Mesenchymal stem cell (in vitro differentiated cells and primary cell): ENCODE measurements around the gene ALK.
A peak's percentile ranks its signal among the peaks of the same experiment; 100 is the strongest.

Experiments used
- DNase-seq: peaks from one replicate; pipeline ENCODE4 v3.0.0-alpha.2; 2013
- H2AFZ ChIP-seq: one replicate; pipeline ENCODE4 v1.6.1; 2013; ENCODE audit warnings: low read depth, mild to moderate bottlenecking, control low read depth, inconsistent platforms, low read length, moderate library complexity
- H2AK5ac ChIP-seq: 2 replicates; pipeline ENCODE4 v1.6.1; 2013; ENCODE audit warnings: low read length, moderate library complexity, mild to moderate bottlenecking, inconsistent platforms; ENCODE audit not compliant: severe bottlenecking
- H2BK120ac ChIP-seq: one replicate; pipeline ENCODE4 v1.6.1; 2013; ENCODE audit warnings: low read depth, mild to moderate bottlenecking, inconsistent platforms, low read length, moderate library complexity
- H2BK12ac ChIP-seq, 2 experiments: one replicate each; pipeline ENCODE4 v1.6.1; 2013; ENCODE audit warnings: inconsistent platforms in 2 of 2, low read length in 2 of 2, mild to moderate bottlenecking in 2 of 2, moderate library complexity in 2 of 2, control low read depth in 1 of 2
- H2BK15ac ChIP-seq: one replicate; pipeline ENCODE4 v1.6.1; 2013; ENCODE audit warnings: mild to moderate bottlenecking, low read depth, inconsistent platforms; ENCODE audit not compliant: poor library complexity, severe bottlenecking
- H2BK5ac ChIP-seq: 2 replicates; pipeline ENCODE4 v1.6.1; 2013; ENCODE audit warnings: low read depth, mild to moderate bottlenecking, low read length, control low read depth, inconsistent platforms; ENCODE audit not compliant: poor library complexity, severe bottlenecking
- H3K14ac ChIP-seq, 2 experiments: one replicate each; pipeline ENCODE4 v1.6.1; 2013; ENCODE audit warnings: inconsistent platforms in 2 of 2, low read length in 2 of 2, control low read depth in 1 of 2, mild to moderate bottlenecking in 1 of 2, moderate library complexity in 1 of 2
- H3K18ac ChIP-seq, 2 experiments: one replicate each; pipeline ENCODE4 v1.6.1; 2013; ENCODE audit warnings: inconsistent platforms in 2 of 2, low read length in 2 of 2, control low read depth in 1 of 2, low read depth in 1 of 2, mild to moderate bottlenecking in 1 of 2
- H3K23ac ChIP-seq, 2 experiments: one replicate each; pipeline ENCODE4 v1.6.1; 2013; ENCODE audit warnings: inconsistent platforms in 2 of 2, low read length in 2 of 2, mild to moderate bottlenecking in 2 of 2, moderate library complexity in 2 of 2, control low read depth in 1 of 2
- H3K27ac ChIP-seq: 2 replicates; pipeline ENCODE4 v1.5.1; 2013; ENCODE audit warnings: mild to moderate bottlenecking, moderate library complexity, low read length, control low read depth, inconsistent platforms; ENCODE audit not compliant: poor library complexity, severe bottlenecking
- H3K27me3 ChIP-seq, 2 experiments: 2 replicates each; pipeline versions ENCODE4 v1.6.1 to v1.7.0; 2013; ENCODE audit warnings: low read length in 2 of 2, mild to moderate bottlenecking in 2 of 2, moderate library complexity in 2 of 2, control low read depth in 1 of 2, inconsistent platforms in 1 of 2; ENCODE audit not compliant: control insufficient read depth in 1 of 2, insufficient read depth in 1 of 2
- H3K36me3 ChIP-seq, 2 experiments: 2 replicates each; pipeline versions ENCODE4 v1.6.1 to v1.7.0; 2013; ENCODE audit warnings: low read length in 2 of 2, control low read depth in 1 of 2, inconsistent platforms in 1 of 2, low read depth in 1 of 2, mild to moderate bottlenecking in 1 of 2; ENCODE audit not compliant: insufficient read depth in 2 of 2, control insufficient read depth in 1 of 2
- H3K4ac ChIP-seq, 2 experiments: one replicate each; pipeline ENCODE4 v1.6.1; 2013; ENCODE audit warnings: inconsistent platforms in 2 of 2, low read length in 2 of 2, mild to moderate bottlenecking in 2 of 2, moderate library complexity in 2 of 2, control low read depth in 1 of 2, low read depth in 1 of 2
- H3K4me1 ChIP-seq: 2 replicates; pipeline ENCODE4 v1.6.1; 2013; ENCODE audit warnings: low read depth, low read length, control low read depth; ENCODE audit not compliant: control insufficient read depth, insufficient read depth
- H3K4me2 ChIP-seq: 2 replicates; pipeline ENCODE4 v1.6.1; 2013; ENCODE audit warnings: low read length, mild to moderate bottlenecking, inconsistent platforms; ENCODE audit not compliant: poor library complexity, severe bottlenecking
- H3K4me3 ChIP-seq, 2 experiments: 2 replicates each; pipeline versions ENCODE4 v1.5.1 to v1.7.0; 2013; ENCODE audit warnings: low read length in 2 of 2, mild to moderate bottlenecking in 2 of 2, control low read depth in 1 of 2, low read depth in 1 of 2; ENCODE audit not compliant: insufficient read depth in 1 of 2
- H3K79me1 ChIP-seq: replicated peaks from 2 replicates; pipeline ENCODE4 v1.6.1; 2013; ENCODE audit warnings: mild to moderate bottlenecking, control low read depth, low read length, inconsistent platforms; ENCODE audit not compliant: poor library complexity, severe bottlenecking
- H3K9ac ChIP-seq: 2 replicates; pipeline ENCODE4 v1.7.0; 2013; ENCODE audit warnings: mild to moderate bottlenecking, low read length, moderate library complexity
- H3K9me3 ChIP-seq: 2 replicates; pipeline ENCODE4 v1.7.0; 2013; ENCODE audit warnings: mild to moderate bottlenecking, low read length; ENCODE audit not compliant: control insufficient read depth
- H4K8ac ChIP-seq: one replicate; pipeline ENCODE4 v1.6.1; 2013; ENCODE audit warnings: inconsistent platforms, mild to moderate bottlenecking, low read length, moderate library complexity
- H4K91ac ChIP-seq: one replicate; pipeline ENCODE4 v1.6.1; 2013; ENCODE audit warnings: mild to moderate bottlenecking, low read length, inconsistent platforms
- WGBS: methylation state at CpG from one replicate; pipeline ENCODE4 v1.1.7; 2013; ENCODE audit warnings: mixed read lengths; 5-methylcytosine and 5-hydroxymethylcytosine counted together

ALK gene

DNA sequence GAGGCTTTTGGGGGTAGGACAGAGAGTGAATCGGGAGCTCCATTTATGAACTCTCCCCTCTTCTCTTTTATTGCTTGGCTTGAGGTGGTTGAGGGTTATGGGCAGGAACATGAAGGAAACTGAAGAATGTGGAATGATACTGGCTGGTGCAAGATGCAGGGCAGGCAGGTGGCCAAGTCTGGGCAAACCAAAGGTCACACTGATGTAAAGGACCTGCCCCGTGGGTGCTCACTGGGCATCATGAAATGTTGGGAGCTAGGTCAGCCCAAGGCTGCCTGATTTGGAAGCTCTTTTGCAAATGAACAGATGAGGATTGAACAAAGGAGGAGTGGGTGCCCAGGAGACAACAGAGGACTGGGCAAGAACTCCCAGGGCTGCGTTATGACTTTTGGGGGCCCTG, 477.2 kb downstream of the ALK start:
- Histone ChIP-seq H4K8ac (no peak overlapping the region), H3K79me1 (no peaks in the 10 kb centered on the region), H3K9me3 (no peaks in the 10 kb centered on the region), H3K18ac (no peak overlapping the region), H2BK12ac (no peak overlapping the region), H2AK5ac (no peak overlapping the region), H3K36me3 (no peaks in the 10 kb centered on the region), H3K27me3 (no peaks in the 10 kb centered on the region), H3K23ac (no peak overlapping the region), H3K14ac (no peak overlapping the region), H3K4me1 (no peaks in the 10 kb centered on the region), H3K27ac (no peak overlapping the region), H2BK5ac (no peak overlapping the region), H2BK120ac (no peak overlapping the region), H3K9ac (no peak overlapping the region), H4K91ac (no peak overlapping the region), H3K4ac (no peak overlapping the region), H2AFZ (no peak overlapping the region), H3K4me3 (no peak overlapping the region), H3K4me2 (no peak overlapping the region), H2BK15ac (no peak overlapping the region)
- no peak for DNase-seq
- 93% methylated on average over 2 of the region's 3 CpGs for WGBS

DNA sequence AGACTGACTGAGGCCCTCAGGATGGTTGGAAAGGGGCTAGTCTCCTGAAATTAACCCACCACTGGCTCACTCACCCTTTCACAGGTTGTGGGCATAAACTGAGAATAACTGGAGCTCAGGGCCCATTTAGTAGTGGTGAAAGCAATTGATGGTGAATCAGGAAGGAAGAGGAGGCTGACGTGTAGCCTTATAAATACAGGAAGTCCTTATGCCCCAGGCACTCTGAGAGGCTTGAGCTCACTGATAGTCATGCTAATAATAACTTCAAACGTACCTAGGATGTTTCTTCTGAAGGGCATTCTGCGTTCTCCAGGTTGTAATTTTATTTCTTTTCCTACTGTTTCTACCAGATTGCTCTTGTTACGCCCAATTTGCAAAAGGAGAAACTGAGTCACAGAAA, 477.8 kb downstream of the ALK start:
- Histone ChIP-seq H3K27ac (no peak overlapping the region), H3K4me2 (no peak overlapping the region), H3K4me3 (no peak overlapping the region), H3K14ac (no peak overlapping the region), H3K4ac (no peak overlapping the region), H3K9ac (no peak overlapping the region), H3K36me3 (no peaks in the 10 kb centered on the region), H2AFZ (no peak overlapping the region), H2BK15ac (no peak overlapping the region), H2BK120ac (no peak overlapping the region), H4K91ac (no peak overlapping the region), H3K79me1 (no peaks in the 10 kb centered on the region), H3K9me3 (no peaks in the 10 kb centered on the region), H2BK5ac (no peak overlapping the region), H3K18ac (no peak overlapping the region), H3K4me1 (no peaks in the 10 kb centered on the region), H3K27me3 (no peaks in the 10 kb centered on the region), H4K8ac (no peak overlapping the region), H2AK5ac (no peak overlapping the region), H3K23ac (peak overlapping the region in 1 of 2 experiments; percentile 61), H2BK12ac (no peak overlapping the region)
- DNase-seq, result peak; percentile 14
- 34% methylated on average over 3 of the region's 4 CpGs for WGBS

GRCh38 chr2:29443151-29443550, 478.2 kb downstream of the ALK start:
- H3K36me3 ChIP-seq, result no peaks in the 10 kb centered on the region
- no peak overlapping the region for H2BK15ac ChIP-seq
- no peak overlapping the region for H4K91ac ChIP-seq
- 98% methylated on average over 4 of the region's 4 CpGs for WGBS
- no peaks in the 10 kb centered on the region for H3K27me3 ChIP-seq
- no peak overlapping the region for H3K14ac ChIP-seq
- no peak overlapping the region for H3K9ac ChIP-seq
- H2AK5ac ChIP-seq, result no peak overlapping the region
- no peak overlapping the region for H3K23ac ChIP-seq
- no peak overlapping the region for H3K27ac ChIP-seq
- H3K4ac ChIP-seq, result no peak overlapping the region
- H3K4me2 ChIP-seq, result no peak overlapping the region
- H2BK12ac ChIP-seq, result no peak overlapping the region
- H4K8ac ChIP-seq, result no peak overlapping the region
- no peaks in the 10 kb centered on the region for H3K9me3 ChIP-seq
- no peaks in the 10 kb centered on the region for H3K4me1 ChIP-seq
- H2AFZ ChIP-seq, result no peak overlapping the region
- H2BK120ac ChIP-seq, result no peak overlapping the region
- DNase-seq, result no peak
- no peak overlapping the region for H2BK5ac ChIP-seq
- no peaks in the 10 kb centered on the region for H3K79me1 ChIP-seq
- H3K18ac ChIP-seq, result no peak overlapping the region
- H3K4me3 ChIP-seq, result no peak overlapping the region

- Histone ChIP-seq H3K14ac (no peak overlapping the region), H3K18ac (no peak overlapping the region), H3K9me3 (no peaks in the 10 kb centered on the region), H3K4me2 (no peak overlapping the region), H3K23ac (no peak overlapping the region), H2BK15ac (no peak overlapping the region), H4K8ac (no peak overlapping the region), H3K4ac (no peak overlapping the region), H3K79me1 (no peaks in the 10 kb centered on the region), H3K27ac (no peak overlapping the region), H3K9ac (no peak overlapping the region), H3K4me1 (no peaks in the 10 kb centered on the region), H4K91ac (no peak overlapping the region), H2BK12ac (no peak overlapping the region), H2BK120ac (no peak overlapping the region), H2BK5ac (no peak overlapping the region), H3K4me3 (no peak overlapping the region), H2AK5ac (no peak overlapping the region), H2AFZ (no peak overlapping the region), H3K27me3 (no peaks in the 10 kb centered on the region), H3K36me3 (no peaks in the 10 kb centered on the region)
- 58% methylated on average over 6 of the region's 6 CpGs for WGBS
- no peak for DNase-seq
Observed at GRCh38 chr2:29440921-29441623, 480.3 kb downstream of the ALK start.
